22Rv1 (cell line): ENCODE data around the gene SUCO.

ENCODE experiments used
- CTCF ChIP-seq: fragments of 450-650 bp; IDR thresholded peaks from 2 replicates; pipeline ENCODE4 v1.5.1; 2017; ENCODE audit warnings: mild to moderate bottlenecking
- ZFX ChIP-seq: fragments of 450-650 bp; IDR thresholded peaks from 2 replicates; pipeline ENCODE4 v1.6.1; 2017; ENCODE audit warnings: antibody characterized with exemption, borderline replicate concordance

- no peak for TF ChIP-seq CTCF
- no peak for TF ChIP-seq ZFX
Measured at GRCh38 chr1:172637522-172637921, 104.6 kb downstream of the SUCO start.
